HG03575 (cell line): Measurements from ENCODE around the gene DCP1A.
"Not testable (repeated sequence)": the region's sequence is repeated elsewhere in the genome, so short reads cannot be mapped to it uniquely, and the experiment has no call there.

Experiments used
- ATAC-seq: cut with Tn5 transposase; IDR thresholded peaks from one replicate; pipeline ENCODE4 v1.9.1; 2021; ENCODE audit not compliant: unreplicated experiment, insufficient number of reproducible peaks, low FRiP score; ENCODE audit errors: extremely low read depth

DCP1A gene

DNA sequence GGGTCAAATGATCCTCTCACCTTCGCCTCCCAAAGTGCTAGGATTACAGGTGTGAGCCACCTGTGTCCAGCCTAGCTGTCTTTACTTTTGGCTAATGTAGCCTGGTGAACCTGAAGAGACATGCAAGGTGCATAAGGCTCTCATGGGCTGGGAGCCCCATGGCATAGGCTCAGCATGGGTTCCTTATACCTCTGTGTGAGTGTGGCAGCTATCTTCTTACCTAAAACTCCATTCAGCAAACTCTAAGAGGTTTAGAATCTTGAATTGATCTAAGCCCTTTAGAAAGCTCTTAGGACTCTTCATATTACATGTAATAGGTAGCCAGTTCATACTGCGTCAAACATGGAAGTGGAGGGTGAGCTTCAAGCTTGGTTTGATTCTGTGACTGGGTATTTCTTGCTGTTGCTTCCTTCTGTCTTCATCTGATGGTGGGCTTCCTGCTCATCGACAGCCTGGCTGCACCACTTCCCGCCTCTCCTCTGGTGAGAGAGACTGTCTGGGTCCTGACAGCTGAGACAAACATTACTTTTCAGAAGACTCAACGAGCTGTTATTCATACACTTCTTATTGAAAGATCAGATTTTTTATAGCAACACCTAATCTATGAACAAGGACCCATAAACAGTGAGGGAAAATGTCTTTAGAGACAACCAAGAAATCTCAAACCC, 72.3 kb downstream of the DCP1A start:
- ATAC-seq, result no peak

GRCh38 chr3:53273146-53273670, 74.1 kb downstream of the DCP1A start:
- no peak for ATAC-seq

DNA sequence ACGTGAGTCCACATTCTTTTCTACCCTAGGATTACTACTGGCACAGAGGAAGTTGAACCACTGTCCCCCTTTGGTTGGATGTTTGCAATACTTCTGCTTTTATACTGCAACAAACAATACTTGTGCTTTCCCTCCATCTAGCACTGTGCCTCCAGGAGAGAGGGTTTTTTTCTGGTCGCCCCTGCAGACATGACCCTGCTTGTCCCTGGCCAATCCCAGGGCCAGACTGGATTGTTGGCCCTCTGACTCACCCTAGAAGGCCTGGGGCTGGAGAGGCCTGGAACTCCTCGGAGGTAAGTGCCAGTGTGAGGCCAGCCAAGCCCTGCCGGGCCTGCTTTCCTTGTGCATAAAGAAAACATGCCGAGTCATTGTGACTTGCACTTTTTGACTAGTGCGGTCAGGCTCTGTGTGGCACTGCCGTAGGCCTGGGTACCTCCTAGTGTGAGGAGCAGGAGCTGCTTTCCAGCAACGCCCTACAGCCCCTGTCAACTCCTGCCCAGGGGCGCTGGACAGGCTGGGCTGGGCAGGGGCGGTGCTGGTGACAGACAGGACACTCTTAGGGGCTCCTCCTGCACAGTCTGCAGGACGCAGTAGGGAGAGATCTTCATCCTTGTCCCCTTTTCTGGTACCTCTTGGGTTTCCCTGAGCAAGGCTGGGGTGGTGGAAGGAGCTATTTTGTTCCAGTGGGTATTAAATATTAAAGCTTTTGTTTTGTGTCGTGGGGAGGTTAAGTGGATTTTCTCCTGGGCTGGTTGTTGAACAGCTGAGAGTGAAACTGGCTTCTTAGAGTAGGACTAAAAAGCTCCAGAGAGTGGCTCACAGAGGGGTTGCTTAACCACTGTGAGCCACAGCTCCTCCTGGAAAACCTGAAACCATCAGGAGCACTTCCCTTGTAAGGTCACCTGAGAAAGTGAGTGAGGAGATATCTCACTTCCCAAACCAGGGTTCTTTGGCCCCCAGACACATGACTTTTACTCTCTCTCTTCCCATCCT, 77.2 kb downstream of the DCP1A start:
- ATAC-seq, result no peak

DNA sequence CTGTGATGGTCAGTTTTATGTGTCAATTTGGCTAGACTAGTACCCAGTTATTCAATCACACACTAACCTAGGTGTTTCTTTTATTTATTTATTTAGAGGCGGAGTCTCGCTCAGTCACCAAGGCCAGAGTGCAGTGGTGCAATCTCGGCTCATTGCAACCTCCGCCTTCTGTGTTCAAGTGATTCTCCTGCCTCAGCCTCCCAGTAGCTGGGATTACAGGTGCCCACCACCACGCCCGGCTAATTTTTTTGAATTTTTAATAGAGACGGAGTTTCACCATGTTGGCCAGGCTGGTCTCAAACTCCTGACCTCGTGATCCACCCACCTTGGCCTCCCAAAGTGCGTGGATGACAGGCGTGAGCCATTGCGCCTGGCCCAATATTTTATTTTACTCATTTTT, 78.2 kb downstream of the DCP1A start:
- not testable (repeated sequence) for ATAC-seq

- no peak for ATAC-seq
Measured at GRCh38 chr3:53267766-53268165, 79.6 kb downstream of the DCP1A start.

- no peak for ATAC-seq
Measured at GRCh38 chr3:53264718-53265117, 82.6 kb downstream of the DCP1A start.

DNA sequence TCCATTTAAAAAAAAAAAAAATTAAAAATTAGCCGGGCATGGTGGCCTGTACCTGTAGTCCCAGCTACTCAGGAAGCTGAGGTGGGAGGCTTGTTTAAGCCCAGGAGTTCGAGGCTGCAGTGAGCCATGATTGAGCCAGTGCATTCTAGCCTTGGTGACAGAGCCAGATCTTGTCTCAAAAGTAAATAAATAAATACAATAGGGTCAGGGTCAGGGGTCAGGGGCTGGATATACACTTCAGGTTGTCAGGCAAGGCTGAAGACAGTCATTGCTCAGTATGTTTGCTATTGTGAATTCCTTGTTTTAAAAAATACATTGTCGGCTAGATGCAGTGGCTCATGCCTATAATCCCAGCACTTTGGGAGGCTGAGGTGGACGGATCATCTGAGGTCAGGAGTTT, 83.4 kb downstream of the DCP1A start:
- ATAC-seq, result no peak

DNA sequence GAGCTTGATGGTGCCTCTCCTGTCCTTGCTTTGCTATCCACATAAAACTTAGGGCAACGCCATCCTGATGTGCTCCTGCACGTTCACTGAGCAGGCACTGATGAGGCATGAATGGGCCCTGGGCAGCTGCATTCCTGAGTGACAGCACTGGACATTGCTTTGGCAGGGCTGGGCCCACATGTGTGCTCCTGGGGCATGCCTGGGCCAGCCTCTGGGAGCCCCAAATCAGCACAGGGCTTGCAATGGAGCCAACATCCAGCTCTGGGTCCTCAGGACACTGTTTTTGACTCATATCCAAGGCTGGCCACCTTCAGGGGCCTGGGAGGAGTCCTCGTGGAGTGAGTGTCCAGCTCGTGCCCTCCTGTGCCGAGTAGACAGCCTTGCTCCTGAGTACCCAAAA, 85.6 kb downstream of the DCP1A start:
- ATAC-seq, result no peak

GRCh38 chr3:53260286-53260785, 87.0 kb downstream of the DCP1A start:
- ATAC-seq, result no peak

DNA sequence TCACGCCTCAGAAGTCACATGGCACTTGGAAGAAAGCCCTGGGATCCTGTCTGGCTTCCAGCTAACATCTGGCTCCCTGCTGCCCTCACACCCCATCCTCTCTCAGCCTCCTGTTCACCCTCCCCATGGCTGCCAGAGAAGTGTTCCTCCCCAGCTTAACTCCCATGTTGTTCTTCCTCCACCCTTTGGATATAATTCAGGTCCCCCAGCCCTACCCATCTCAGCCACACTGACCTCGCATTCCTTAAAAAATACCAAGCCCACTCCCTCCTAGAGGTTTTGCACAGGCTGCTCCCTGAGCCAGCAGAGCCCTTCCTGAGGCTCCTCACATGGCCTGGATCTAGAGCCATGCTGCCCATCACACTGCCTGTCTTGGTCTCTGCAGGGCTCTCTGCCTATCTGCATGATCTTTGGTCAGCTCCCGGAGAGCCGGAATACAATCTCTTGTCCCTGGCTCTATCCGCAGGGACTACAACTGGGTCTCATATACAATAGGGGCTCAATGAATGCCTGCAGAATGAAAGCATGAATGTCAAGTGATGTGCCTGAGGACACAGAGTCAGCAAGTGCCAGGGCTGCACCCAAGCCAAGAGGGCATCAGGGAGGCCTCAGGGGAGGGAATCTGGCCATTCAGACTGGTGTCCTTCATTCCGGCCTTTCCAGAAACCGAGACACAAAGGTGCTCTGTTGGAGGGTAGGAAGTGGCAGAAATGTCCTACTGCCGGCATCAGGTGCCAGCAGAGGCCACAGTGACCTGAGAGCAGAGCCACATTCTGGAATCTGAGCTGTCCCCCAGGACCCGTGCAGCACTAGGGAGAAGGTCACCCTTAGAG, 87.7 kb downstream of the DCP1A start:
- ATAC-seq, result no peak

DNA sequence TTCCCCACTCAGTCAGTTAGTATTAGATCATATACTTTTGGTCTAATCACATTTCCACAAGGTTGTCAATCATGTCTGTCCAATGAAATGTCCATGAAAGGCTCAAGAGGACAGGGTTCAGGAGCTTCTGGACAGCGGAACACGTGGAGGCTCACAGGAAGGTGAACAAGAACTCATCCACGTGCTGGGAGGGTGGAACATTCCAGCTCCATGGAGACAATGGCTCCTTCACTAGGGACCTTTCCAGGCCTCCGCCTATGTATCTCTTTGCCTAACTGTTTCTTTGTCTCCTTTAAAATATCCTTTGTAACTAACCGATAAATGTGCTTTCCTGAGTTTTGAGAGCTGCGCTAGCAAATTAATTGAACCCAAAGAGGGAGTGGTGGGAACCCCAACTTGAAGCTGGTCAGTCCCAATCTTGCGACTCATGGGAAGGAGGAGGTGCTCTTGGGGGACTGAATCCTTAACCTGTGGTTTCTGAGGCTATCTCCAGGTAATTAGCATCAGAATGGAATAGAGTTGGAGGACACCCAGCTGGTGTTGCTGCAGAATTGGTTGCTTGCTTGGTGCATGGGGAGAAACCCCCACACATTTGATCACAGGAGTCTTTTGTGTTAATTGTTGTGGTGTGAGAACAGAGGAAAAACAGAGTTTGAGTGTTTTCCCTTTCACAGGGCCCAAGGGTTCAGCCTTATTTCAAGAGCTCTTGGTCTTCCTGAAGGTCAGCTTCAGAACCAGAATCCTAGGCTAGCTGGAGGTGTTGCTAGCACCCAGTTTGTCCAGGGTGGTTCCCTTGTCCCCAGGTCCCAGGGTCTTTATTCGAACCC, 88.5 kb downstream of the DCP1A start:
- no peak for ATAC-seq

GRCh38 chr3:53257465-53257864, 89.9 kb downstream of the DCP1A start:
- ATAC-seq, result no peak

DNA sequence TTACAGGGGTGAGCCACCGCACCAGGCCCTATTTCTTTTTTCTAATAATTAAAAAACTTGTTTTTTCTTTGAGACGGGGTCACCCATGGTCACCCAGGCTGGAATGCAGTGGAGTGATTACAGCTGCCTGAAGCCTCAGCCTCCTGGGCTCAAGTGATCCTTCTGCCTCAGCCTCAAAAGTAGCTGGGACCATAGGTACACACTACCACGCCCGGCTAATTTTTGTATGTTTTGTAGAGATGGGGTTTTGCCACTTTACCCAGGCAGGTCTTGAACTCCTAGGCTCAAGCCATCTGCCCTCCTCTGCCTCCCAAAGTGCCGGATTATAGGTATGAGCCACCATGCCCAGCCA, 90.7 kb downstream of the DCP1A start:
- no peak for ATAC-seq

DNA sequence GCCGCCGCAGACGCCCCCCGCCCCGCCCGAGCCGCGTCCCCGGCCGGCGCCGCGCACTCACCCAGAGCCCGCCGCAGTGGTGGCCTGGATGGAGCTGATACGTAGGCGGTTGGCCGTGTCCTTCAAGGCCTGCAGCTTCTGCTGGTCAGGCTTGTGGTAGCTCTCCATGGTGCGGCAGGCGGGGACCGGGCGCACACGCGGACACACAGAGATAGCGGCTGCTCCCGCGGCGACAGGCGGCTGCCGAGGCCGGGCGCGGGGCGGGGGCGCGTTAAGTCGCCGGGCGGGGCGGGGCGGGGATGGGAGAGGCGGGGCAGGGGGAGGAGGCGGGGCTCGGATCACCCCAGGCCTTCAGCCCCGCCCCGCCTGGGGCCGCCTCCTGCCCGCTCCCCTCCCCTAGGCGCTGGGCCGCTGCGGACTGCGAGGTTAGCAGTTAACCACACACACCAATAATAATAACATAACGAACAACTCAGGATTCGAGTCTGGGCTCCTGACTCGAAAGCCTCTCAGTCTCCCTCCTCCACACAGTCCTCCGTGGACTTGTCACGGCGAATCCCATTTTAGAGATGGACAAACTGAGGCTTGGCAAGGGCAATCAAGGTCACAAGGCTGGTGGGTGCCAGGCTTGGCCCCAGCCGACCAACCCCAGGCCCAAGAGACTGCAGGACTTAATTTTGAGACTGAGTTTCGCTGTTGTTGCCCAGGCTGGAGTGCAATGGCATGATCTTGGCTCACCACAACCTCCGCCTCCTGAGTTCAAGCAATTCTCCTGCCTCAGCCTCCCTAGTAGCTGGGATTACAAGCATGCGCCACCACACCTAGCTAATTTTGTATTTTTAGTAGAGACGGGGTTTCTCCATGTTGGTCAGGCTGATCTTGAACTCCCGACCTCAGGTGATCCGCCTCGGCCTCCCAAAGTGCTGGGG, 91.3 kb downstream of the DCP1A start, which contains the start of gene TKT:
Gene TKT, minus strand, starts transcription at position 248 of the 929 bp plus-strand sequence. Its CDS starts 80 bp downstream, at position 168.
- no peak for ATAC-seq

DNA sequence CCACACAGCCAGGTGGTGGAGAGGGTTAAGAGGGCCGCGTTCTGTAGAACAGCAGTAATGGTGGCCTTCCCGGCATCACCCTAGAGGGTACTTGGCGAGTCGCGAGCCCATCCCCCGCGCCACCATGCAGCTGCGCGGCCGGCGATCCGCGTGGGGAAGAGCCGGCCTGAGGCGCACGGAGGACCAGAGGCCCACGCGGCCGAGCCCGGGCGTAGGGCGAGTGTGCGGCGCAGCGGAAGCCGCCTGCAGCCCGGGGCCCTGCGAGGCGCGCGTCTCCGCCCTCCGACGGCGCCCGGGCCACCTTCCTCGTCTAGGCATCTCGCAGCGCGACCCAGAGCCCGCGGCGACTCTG, 91.9 kb downstream of the DCP1A start:
- ATAC-seq, result no peak

DNA sequence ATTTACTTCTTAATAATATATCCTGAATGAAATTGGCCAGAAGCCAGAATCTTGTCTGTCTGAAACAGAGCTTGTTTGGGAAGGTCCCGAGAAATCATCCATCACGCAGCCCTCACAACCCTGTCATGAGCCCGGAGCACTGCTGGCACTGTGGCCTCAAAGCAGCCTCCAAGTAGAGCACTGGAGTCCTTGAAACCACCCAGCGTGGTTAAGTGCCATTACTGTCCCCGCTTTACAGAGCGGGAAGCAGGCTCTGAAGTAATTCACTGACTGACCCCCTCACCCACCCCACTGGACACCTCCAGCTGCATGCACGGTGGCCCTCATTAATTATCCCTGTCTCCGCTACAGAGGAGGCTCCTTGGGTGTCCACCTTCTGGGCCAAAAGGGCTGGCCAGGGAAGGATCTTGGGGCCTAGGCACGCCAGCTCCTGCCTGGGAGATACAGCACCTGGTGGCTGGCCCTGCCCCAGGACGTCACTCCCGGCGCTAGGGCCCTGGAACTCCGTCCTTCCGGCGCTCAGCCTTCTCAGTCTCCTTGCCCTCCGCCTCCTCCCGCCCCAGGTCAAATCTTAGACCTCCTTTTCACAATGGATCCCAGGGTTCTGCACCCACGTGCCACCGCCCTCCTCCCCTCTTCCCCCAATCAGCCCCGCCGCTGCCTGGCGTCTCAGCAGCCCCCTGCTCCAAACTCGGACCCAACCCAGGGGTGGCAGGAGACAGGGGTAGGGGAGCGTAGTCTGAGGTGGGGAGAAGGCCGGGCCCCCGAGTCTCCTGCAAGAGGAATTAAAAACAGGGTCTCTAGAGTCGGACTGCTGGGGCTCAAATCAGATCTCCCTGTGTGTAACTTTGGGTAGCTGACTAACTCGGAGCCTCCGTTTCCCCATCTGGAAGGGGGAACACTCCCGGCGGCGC, 92.6 kb downstream of the DCP1A start:
- no peak for ATAC-seq
